GM21390 (cell line): ENCODE results near the gene ZNF772.

Experiments
- ATAC-seq: cut with Tn5 transposase; IDR thresholded peaks from one replicate; pipeline ENCODE4 v1.9.1; 2021; ENCODE audit not compliant: unreplicated experiment

Gene ZNF772

GRCh38 chr19:57436417-57436816 lies 40.9 kb downstream of the ZNF772 start:
- ATAC-seq: no peak

DNA sequence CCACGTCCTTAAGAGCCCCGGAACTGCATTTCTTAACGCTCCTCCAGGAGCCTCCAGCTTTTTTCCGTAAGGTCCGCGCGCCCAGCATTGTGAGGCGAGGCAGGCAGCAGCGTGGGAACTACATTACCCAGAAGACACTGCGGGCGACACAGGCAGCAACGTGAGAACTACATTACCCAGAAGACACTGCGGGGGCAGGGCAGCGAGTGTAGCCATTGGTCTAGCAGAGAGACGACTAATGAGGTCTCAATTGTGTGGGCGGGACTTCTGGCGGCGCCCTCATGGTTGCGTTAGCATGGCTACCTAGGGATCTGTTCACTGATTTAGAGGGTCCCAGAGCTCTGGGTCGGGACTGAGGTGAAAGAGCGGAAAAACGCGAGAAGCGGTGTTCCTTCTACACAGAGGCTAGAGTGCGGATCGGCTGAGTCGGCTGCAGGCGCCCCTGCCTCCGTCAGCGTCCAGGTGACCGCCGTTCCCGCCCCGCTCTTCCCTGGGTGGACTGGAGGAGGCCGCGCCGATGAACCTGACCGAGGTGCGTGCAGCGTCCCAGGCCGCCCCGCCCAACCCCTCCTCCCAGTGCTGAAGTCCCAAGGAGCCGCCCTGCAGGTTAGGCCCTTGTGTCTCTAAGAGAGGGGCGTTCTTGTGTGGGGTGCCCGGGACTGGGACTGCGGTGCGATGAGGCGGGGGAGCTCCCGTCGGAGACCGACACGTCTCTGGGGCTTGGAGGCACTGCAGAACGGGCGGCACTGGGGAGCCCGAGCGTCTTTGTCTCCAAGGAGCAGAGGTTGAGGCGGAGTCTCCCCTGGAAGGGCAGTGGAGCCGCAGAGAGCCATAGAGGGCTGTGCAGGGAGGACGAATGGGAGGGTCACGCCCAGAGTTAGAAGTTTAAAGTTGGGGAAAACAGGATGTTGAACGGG lies 42.0 kb downstream of the ZNF772 start, which contains the start of gene ZNF749:
Gene ZNF749 (plus strand): TSS at position 264 of the 917 bp plus-strand sequence. CDS start 254 bp downstream, at position 518.
- ATAC-seq: peak; percentile 95

DNA sequence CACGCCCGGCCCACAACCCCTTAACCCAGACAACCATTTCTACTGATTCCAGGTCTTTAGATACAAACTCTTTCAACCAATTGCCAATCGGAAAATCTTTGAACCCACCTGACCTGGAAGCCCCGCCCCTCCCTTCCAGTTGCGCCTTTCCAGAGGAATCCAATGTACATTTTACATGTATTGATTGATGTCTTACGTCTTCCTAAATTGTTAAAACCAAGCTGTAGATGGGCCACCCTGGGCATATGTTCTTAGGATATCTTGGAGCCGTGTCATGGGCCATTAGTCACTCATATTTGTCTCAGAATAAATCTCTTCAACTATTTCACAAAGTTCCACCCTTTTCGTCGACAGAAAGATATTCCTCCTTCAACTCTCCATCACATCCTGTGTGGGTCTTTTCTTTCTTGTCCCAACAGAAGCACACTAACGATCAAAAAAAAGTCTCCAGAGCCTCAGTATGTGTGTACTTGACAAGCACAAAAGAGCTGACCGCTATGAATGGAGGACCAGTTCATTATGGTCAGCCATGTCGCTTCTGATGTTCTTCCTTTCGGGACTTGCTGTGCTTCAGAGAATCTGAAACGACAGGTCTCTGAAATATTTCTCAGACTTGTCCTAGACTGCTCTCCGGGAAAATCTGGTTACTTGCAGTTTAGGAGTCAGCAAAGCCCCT lies 42.8 kb downstream of the ZNF772 start:
- peak; percentile 4 for ATAC-seq

DNA sequence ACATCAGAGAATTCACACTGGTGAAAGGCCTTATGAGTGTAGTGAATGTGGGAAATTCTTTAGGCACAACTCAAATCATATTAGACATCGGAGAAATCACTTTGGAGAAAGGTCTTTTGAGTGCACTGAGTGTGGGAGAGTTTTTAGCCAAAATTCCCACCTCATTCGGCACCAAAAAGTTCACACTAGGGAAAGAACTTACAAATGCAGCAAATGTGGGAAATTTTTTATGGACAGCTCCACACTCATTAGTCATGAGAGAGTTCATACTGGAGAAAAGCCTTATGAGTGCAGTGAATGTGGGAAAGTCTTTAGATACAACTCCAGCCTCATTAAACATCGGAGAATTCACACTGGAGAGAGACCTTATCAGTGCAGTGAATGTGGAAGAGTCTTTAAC lies 56.3 kb downstream of the ZNF772 start:
- no peak for ATAC-seq

DNA sequence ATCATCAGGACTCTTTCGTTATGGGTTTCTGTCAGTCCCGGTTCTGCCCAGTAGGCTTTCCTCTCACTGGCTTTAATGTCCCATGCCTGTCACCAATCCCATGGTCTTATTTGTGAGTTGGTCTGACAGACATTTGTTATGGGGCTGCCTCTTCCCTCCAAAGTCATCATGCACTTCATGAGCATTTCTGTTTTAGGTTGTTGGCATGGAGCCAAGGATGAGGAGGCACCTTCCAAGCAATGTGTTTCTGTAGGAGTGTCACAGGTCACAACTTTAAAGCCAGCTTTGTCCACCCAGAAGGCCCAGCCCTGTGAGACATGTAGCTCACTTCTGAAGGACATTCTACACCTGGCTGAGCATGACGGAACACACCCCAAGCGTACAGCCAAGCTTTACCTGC lies 57.9 kb downstream of the ZNF772 start:
- no peak for ATAC-seq
